PFSK-1 (cell line): ENCODE results near the gene APOBEC2.

ENCODE experiments used
- SIN3A ChIP-seq: IDR thresholded peaks from 2 replicates; pipeline ENCODE4 v1.6.1; 2012; ENCODE audit warnings: mild to moderate bottlenecking, low read length, moderate library complexity, borderline replicate concordance; ENCODE audit not compliant: insufficient read depth
- TAF1 ChIP-seq: IDR thresholded peaks from 2 replicates; pipeline ENCODE4 v1.6.1; 2012; ENCODE audit warnings: low read length, control low read depth, borderline replicate concordance; ENCODE audit not compliant: insufficient read depth
- TF ChIP-seq, protein P1 (sequence below), 2 experiments: IDR thresholded peaks; 2 replicates each; pipeline versions ENCODE4 v1.6.1 to v1.8.0; 2011 to 2012; ENCODE audit warnings: low read depth in 2 of 2, low read length in 2 of 2, control low read depth in 1 of 2, inconsistent platforms in 1 of 2, mild to moderate bottlenecking in 1 of 2, moderate library complexity in 1 of 2; ENCODE audit not compliant: insufficient read depth in 1 of 2

GRCh38 chr6:41078101-41078500 lies 25.1 kb downstream of the APOBEC2 start:
- TF ChIP-seq SIN3A: no peak
- no peak for TF ChIP-seq TAF1
- TF ChIP-seq, protein P1, sequence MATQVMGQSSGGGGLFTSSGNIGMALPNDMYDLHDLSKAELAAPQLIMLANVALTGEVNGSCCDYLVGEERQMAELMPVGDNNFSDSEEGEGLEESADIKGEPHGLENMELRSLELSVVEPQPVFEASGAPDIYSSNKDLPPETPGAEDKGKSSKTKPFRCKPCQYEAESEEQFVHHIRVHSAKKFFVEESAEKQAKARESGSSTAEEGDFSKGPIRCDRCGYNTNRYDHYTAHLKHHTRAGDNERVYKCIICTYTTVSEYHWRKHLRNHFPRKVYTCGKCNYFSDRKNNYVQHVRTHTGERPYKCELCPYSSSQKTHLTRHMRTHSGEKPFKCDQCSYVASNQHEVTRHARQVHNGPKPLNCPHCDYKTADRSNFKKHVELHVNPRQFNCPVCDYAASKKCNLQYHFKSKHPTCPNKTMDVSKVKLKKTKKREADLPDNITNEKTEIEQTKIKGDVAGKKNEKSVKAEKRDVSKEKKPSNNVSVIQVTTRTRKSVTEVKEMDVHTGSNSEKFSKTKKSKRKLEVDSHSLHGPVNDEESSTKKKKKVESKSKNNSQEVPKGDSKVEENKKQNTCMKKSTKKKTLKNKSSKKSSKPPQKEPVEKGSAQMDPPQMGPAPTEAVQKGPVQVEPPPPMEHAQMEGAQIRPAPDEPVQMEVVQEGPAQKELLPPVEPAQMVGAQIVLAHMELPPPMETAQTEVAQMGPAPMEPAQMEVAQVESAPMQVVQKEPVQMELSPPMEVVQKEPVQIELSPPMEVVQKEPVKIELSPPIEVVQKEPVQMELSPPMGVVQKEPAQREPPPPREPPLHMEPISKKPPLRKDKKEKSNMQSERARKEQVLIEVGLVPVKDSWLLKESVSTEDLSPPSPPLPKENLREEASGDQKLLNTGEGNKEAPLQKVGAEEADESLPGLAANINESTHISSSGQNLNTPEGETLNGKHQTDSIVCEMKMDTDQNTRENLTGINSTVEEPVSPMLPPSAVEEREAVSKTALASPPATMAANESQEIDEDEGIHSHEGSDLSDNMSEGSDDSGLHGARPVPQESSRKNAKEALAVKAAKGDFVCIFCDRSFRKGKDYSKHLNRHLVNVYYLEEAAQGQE (IDR thresholded peaks at IDR 0.05; ENCODE audit: insufficient read depth in 1 of 2, low read depth in 2 of 2, low read length in 2 of 2): no peak
